NCI-H1048 (cell line): Measurements from ENCODE around the gene CD72.
A peak's percentile ranks its signal among the peaks of the same experiment; 100 is the strongest.
"Not testable (repeated sequence)": the region's sequence is repeated elsewhere in the genome, so short reads cannot be mapped to it uniquely, and the experiment has no call there.

Experiments used
- DNase-seq: peaks from one replicate; lab custom pipeline; 2025; lab: John Stamatoyannopoulos, UW

Gene CD72

GRCh38 chr9:35616681-35617459 lies 1.3 kb downstream of the CD72 start:
- DNase-seq, result no peak

GRCh38 chr9:35615981-35616680 lies 2.1 kb downstream of the CD72 start:
- no peak for DNase-seq

- no peak for DNase-seq
Observed at GRCh38 chr9:35612843-35613242, 5.4 kb downstream of the CD72 start.

DNA sequence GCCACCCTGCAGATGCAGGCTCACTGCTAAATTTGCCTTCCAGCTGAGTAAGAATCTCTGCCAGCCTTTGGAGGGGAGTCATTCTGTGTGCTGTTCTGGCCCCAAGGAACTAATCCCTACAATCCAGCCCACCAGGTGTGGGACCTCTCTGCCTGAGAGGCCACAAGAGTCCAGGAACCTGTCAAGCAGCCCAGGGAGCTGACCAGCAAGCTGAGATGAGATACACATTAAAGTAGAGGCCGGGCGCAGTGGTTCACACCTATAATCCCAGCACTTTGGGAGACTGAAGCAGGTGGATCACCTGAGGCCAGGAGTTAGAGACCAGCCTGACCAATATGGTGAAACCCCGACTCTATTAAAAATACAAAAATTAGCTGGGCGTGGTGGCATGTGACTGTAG lies 6.1 kb downstream of the CD72 start:
- DNase-seq, result not testable (repeated sequence)

DNA sequence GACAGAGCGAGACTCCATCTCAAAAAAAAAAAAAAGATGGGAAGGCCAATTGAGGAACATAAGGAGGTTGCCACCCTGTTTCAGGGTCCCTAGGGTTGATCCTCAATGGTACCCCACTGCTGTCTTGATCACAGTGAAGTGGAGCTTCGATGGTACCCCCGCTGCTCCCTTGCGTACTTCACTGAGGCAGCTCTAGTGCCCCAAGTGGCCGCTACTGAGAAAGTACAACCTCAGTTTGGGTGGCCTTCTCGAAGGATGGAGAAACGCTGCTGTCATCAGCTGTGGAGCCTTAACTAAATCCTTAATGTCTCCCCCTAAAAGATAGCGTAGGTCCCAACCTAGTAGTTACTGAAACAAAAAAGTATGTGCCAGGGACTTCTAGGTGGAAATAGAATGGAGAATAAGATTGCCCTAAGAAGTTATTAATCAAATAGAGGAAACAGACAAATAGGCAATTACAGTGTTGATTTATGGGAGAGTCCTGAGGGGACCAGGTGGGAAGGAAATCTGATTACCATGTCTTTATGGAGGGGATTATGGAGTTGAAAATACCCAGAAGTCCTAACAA lies 6.9 kb downstream of the CD72 start:
- DNase-seq, result no peak

- no peak for DNase-seq
Observed at GRCh38 chr9:35609820-35610163, 8.4 kb downstream of the CD72 start.

- DNase-seq, result no peak
Observed at GRCh38 chr9:35609001-35609819, 9.0 kb downstream of the CD72 start.

- no peak for DNase-seq
Observed at GRCh38 chr9:35608221-35608620, 10.0 kb downstream of the CD72 start.

- DNase-seq, result no peak
Observed at GRCh38 chr9:35606726-35607125, 11.5 kb downstream of the CD72 start.

GRCh38 chr9:35606138-35606504 lies 12.1 kb downstream of the CD72 start:
- no peak for DNase-seq

DNA sequence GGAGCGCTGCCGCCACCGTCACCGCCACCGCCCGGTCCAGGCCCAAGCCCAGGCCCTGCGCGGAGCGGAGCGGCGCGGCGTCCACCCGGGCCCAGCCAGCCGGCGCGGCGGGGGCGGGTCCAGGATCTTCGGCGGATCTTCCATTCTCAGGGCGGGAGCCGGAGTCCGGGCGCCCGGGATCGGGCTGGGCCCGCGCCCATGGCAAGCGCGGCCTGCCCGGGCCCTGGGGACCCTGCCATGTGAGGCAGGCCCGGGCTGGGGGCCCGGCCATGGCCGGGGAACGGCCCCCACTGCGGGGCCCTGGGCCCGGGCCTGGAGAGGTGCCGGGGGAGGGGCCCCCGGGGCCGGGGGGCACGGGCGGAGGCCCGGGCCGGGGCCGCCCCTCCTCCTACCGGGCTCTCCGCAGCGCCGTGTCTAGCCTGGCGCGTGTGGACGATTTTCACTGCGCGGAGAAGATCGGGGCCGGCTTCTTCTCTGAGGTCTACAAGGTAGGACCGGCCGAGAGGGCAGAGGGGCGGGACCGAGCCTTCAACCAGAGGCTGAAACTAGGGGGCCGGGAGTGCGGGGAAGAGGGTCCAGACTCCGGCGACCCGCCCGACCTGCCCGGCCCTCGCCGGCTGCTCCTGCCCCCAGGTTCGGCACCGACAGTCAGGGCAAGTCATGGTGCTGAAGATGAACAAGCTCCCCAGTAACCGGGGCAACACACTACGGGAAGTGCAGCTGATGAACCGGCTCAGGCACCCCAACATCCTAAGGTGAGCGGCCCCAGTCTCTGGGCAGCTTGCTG lies 12.7 kb downstream of the CD72 start:
- peak; percentile 23 for DNase-seq

GRCh38 chr9:35604578-35605350 lies 13.4 kb downstream of the CD72 start, which contains the start of gene TESK1:
TESK1 (plus strand) TSS chr9:35605262; CDS start chr9:35605620, 358 bp downstream.
- DNase-seq, result peak; percentile 38

GRCh38 chr9:35603986-35604577 lies 14.1 kb downstream of the CD72 start:
- DNase-seq, result peak; percentile 99

DNA sequence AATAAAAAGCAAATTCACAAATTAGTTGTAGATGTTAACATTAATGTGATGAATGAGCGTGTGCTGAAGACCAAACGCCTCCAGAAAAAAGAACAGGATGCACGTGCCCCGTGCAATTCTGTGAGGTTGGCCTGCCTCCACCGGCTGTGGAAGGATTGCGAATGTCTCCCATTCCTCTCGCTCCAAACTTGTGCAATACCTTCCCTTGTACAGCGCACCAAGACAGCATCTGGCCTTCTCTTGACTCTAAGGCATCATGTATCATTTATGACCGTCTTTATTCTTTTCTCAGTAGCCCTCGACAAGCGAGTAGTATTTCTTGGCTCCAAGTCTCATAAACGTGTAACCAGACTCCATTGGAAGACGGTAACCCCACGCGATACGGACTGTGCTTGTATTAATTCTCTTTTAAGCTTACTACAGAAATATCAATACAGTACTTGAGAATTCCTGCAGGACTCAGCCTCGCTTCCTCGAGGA lies 14.7 kb downstream of the CD72 start:
- DNase-seq, result no peak

DNA sequence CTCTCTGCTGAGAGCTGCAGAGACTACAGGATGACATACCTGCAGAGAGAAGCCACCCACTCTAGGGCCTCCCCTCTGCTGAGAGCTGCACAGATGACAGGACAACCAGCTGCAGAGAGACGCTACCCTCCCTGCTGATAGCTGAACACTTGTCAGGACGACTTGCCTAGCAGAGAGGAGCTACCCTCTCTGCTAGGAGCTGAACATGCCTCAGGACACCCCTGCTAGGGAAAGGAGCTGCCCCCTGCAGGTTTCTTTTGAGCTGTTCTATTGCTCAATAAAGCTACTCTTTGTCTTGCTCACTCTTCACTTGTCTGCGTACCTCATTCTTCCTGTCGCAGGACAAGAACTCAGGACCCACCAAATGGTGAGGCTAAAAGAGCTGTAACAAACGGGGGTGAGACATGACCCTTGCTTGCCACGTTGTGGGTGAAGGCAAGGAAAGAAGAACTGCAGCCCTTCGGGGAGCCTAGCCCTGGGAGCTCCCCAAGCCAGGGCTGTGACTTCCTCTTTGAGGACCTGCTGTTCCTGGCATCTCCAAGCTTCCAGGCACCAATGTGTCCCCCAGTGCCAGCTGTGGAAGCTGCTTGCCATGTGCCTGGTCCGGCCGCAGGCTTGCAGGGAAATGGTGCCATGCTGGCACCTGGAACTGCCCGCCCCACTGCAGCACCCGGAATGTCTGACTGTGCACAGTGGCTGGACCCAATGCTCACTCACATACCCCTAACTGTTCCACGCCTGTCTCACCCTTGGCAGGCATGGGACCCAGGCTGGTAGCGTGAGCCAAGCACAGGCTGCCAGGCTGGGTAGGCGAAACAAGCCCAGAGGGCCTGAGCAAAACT lies 18.2 kb downstream of the CD72 start:
- no peak for DNase-seq

DNA sequence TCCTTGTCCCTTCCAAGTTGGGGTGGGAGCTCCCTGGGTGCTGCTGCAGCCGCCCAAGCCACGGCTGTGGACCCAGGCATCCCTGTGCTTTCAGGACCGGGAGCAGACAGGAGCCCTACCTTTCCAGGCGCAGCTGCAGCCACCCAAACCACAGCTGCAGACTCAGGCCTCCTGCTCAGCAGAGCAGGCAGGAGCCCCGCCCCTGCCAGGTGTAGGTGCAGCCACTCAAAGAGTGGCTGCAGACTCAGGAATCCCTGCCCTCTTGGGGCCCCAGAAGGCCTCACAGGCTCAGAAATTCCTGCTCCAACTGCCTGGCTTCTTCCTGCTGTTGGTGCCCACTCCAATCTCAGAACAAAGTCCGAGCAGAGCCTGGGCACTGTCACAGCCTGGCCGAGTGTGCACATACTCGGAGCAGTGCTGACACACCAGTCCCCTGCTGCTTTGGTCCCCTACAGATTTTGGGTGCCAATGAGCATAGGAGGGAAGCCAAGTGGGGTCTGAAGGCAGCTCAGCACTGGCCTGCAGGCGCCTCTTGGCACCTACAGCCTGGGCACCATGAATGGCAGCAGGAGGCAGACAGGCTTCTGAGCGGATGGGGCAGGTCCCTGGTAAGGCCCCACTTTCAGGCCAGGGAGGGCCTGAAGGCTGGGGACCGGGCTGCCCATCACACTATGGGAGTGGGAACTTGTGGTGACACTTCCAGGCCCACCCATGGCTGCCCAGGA lies 19.2 kb downstream of the CD72 start:
- DNase-seq, result no peak

DNA sequence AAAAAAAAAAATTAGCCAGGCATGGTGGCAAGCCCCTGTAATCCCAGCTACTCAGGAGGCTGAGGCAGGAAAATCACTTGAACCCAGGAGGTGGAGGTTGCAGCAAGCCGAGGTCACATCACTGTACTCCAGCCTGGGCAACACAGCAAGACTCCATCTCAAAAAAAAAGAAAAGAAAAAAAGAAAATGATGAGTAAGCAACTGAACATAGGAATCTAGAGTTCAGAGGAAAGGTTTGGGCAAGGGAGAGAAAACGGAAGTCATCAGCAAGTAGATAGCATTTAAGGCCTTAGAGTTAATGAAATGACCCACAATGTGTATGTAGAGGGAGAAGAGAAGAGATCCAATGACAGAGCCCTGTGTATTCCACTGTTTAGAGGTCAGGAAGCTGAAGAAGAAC lies 21.3 kb downstream of the CD72 start:
- DNase-seq, result not testable (repeated sequence)

DNA sequence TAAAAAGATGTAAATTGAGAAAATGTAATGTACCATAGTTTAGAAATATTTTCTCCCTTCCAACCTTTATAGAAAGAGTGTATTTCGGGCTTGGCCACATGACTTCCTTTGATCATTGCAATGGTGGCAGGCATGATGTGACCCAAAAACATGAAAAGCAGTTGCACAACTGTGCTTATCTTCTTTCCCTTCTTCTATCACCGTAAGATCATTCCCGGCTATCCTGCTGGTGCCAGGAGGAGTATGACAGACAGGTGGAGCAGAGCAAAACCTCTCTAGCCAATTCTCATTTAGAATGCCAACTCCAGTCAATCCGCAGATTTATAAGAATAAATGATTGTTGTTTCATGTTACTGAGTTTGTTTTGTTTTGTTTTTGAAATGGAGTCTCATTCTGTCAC lies 23.7 kb downstream of the CD72 start:
- DNase-seq, result no peak

- DNase-seq, result no peak
Observed at GRCh38 chr9:35593581-35593980, 24.6 kb downstream of the CD72 start.
